HFFc6 (cell line): ENCODE data around the gene CNTLN. TPM values are rescaled to one million over a fixed set of nuclear protein-coding genes. Genes with fewer than 3 reads are reported as not detected.
"Not testable (repeated sequence)": the region's sequence is repeated elsewhere in the genome, so short reads cannot be mapped to it uniquely, and the experiment has no call there.

Experiments used
- DNase-seq: peaks from one replicate; pipeline ENCODE4 v3.0.0-alpha.2; 2018
- H3K27ac Mint-ChIP-seq: 2 replicates; pipeline ENCODE4 v1.8.0; 2020; ENCODE audit warnings: mild to moderate bottlenecking, mixed read lengths
- H3K27me3 Mint-ChIP-seq: 2 replicates; pipeline ENCODE4 v1.8.0; 2021; ENCODE audit warnings: mild to moderate bottlenecking, moderate library complexity, mixed read lengths; ENCODE audit not compliant: insufficient read depth
- H3K36me3 Mint-ChIP-seq: 2 replicates; pipeline ENCODE4 v1.8.0; 2021; ENCODE audit warnings: low read depth, mixed read lengths
- H3K4me1 Mint-ChIP-seq: 2 replicates; pipeline ENCODE4 v1.8.0; 2020; ENCODE audit warnings: low read depth, mixed read lengths
- H3K4me3 Mint-ChIP-seq: 2 replicates; pipeline ENCODE4 v1.8.0; 2020; ENCODE audit warnings: mild to moderate bottlenecking, moderate library complexity, mixed read lengths
- H3K9me3 Mint-ChIP-seq: 2 replicates; pipeline ENCODE4 v1.8.0; 2020; ENCODE audit warnings: mild to moderate bottlenecking, mixed read lengths
- CTCF ChIP-seq: fragments of 200-600 bp; sonication (generic); IDR thresholded peaks from 2 replicates; pipeline ENCODE4 v1.5.0; 2021; ENCODE audit warnings: antibody characterized with exemption, mild to moderate bottlenecking
- total RNA-seq, 6 experiments: library from RNA; stranded (reverse); fragmentation: NEBNext Ultra II Directional; extraction: Animal tissue kit (Norgen Biotek cat#: 25700); gene quantifications; 2 replicates in 1 of 6; 3 replicates in 5 of 6; pipeline ENCODE4 v1.2.3, GENCODE V29; 2021

The CNTLN gene
- total RNA-seq, 6 experiments from 2014 or later = 4.9 to 9.0 (median 8.6) TPM

- Mint-ChIP-seq H3K36me3 (peaks cover 6% of the 10 kb centered on the region), H3K27ac (no peak overlapping the region), H3K4me3 (no peak overlapping the region), H3K9me3 (no peaks in the 10 kb centered on the region), H3K4me1 (no peaks in the 10 kb centered on the region), H3K27me3 (no peaks in the 10 kb centered on the region)
- TF ChIP-seq CTCF = no peak
- no peak for DNase-seq
Measured at GRCh38 chr9:17230646-17231045, 95.8 kb downstream of the CNTLN start.

GRCh38 chr9:17236147-17236546 lies 101.3 kb downstream of the CNTLN start:
- TF ChIP-seq CTCF = no peak
- Mint-ChIP-seq H3K4me1 (no peaks in the 10 kb centered on the region), H3K27ac (no peak overlapping the region), H3K36me3 (peaks cover 2% of the 10 kb centered on the region; the same call in 1 of the 2 replicates), H3K9me3 (no peaks in the 10 kb centered on the region), H3K27me3 (no peaks in the 10 kb centered on the region), H3K4me3 (no peak overlapping the region)
- no peak for DNase-seq

- H3K9me3 Mint-ChIP-seq = peaks cover 26% of the 10 kb centered on the region
- H3K27ac Mint-ChIP-seq = no peak overlapping the region
- H3K4me1 Mint-ChIP-seq = no peaks in the 10 kb centered on the region; the same call in 1 of the 2 replicates
- no peak for DNase-seq
- no peaks in the 10 kb centered on the region for H3K27me3 Mint-ChIP-seq
- H3K36me3 Mint-ChIP-seq = peaks cover 40% of the 10 kb centered on the region
- TF ChIP-seq CTCF = no peak
- H3K4me3 Mint-ChIP-seq = no peak overlapping the region
Measured at GRCh38 chr9:17246770-17247169, 111.9 kb downstream of the CNTLN start.

GRCh38 chr9:17251100-17251499 lies 116.3 kb downstream of the CNTLN start:
- peaks cover 44% of the 10 kb centered on the region for H3K36me3 Mint-ChIP-seq
- H3K9me3 Mint-ChIP-seq = peaks cover 41% of the 10 kb centered on the region
- H3K27me3 Mint-ChIP-seq = no peaks in the 10 kb centered on the region
- TF ChIP-seq CTCF = no peak
- H3K4me1 Mint-ChIP-seq = no peaks in the 10 kb centered on the region; the same call in 1 of the 2 replicates
- H3K27ac Mint-ChIP-seq = no peak overlapping the region
- no peak for DNase-seq
- H3K4me3 Mint-ChIP-seq = no peak overlapping the region

GRCh38 chr9:17268531-17269188 lies 133.8 kb downstream of the CNTLN start:
- not testable (repeated sequence) for DNase-seq, H3K27me3 Mint-ChIP-seq, H3K4me1 Mint-ChIP-seq, H3K27ac Mint-ChIP-seq, H3K4me3 Mint-ChIP-seq, H3K9me3 Mint-ChIP-seq, H3K36me3 Mint-ChIP-seq

GRCh38 chr9:17269799-17270198 lies 135.0 kb downstream of the CNTLN start:
- peaks cover 8% of the 10 kb centered on the region for H3K4me1 Mint-ChIP-seq
- H3K9me3 Mint-ChIP-seq = peaks cover 4% of the 10 kb centered on the region; the same call in 1 of the 2 replicates
- H3K36me3 Mint-ChIP-seq = peaks cover 9% of the 10 kb centered on the region; the same call in 1 of the 2 replicates
- no peak overlapping the region for H3K27ac Mint-ChIP-seq
- H3K4me3 Mint-ChIP-seq = no peak overlapping the region
- no peaks in the 10 kb centered on the region; the same call in 1 of the 2 replicates for H3K27me3 Mint-ChIP-seq
- no peak for DNase-seq
- no peak for TF ChIP-seq CTCF
